Glutamatergic neuron (in vitro differentiated cells): ENCODE data around the gene NHERF2. TPM values are rescaled to one million over a fixed set of nuclear protein-coding genes. Genes with fewer than 3 reads are reported as not detected.

Experiments
- DNase-seq: peaks from one replicate; pipeline ENCODE4 v3.0.0; 2022
- H3K27ac Mint-ChIP-seq: one replicate; pipeline ENCODE4 v1.8.0; 2020; ENCODE audit warnings: mild to moderate bottlenecking, mixed read lengths, inconsistent platforms; ENCODE audit not compliant: unreplicated experiment
- H3K27me3 Mint-ChIP-seq: one replicate; pipeline ENCODE4 v1.8.0; 2020; ENCODE audit warnings: mild to moderate bottlenecking, moderate library complexity, mixed read lengths, inconsistent platforms; ENCODE audit not compliant: unreplicated experiment
- H3K36me3 Mint-ChIP-seq: one replicate; pipeline ENCODE4 v1.8.0; 2020; ENCODE audit warnings: mild to moderate bottlenecking, mixed read lengths, inconsistent platforms; ENCODE audit not compliant: unreplicated experiment
- H3K4me1 Mint-ChIP-seq: one replicate; pipeline ENCODE4 v1.8.0; 2020; ENCODE audit warnings: mild to moderate bottlenecking, low read depth, mixed read lengths, inconsistent platforms; ENCODE audit not compliant: unreplicated experiment
- H3K4me3 Mint-ChIP-seq: one replicate; pipeline ENCODE4 v1.8.0; 2020; ENCODE audit warnings: mild to moderate bottlenecking, mixed read lengths, inconsistent platforms; ENCODE audit not compliant: unreplicated experiment
- H3K9me3 Mint-ChIP-seq: one replicate; pipeline ENCODE4 v1.8.0; 2020; ENCODE audit warnings: mild to moderate bottlenecking, moderate library complexity, mixed read lengths, inconsistent platforms; ENCODE audit not compliant: unreplicated experiment
- CTCF ChIP-seq: fragments of 200-600 bp; sonication (generic); IDR thresholded peaks from one replicate; pipeline ENCODE4 v1.5.0; 2021; ENCODE audit not compliant: partially characterized antibody, unreplicated experiment
- total RNA-seq: library from RNA; stranded (reverse); fragmentation: NEBNext Ultra II Directional; extraction: Animal tissue kit (Norgen Biotek cat#: 25700); gene quantifications from one replicate; pipeline ENCODE4 v1.2.1, GENCODE V29; 2021; ENCODE audit not compliant: unreplicated experiment

Gene NHERF2
- total RNA-seq, 1 donor from 2014 or later: 22.3 TPM

GRCh38 chr16:1985466-1986150 is 41.1 kb upstream of the NHERF2 start:
- peaks cover 16% of the 10 kb centered on the region for H3K27me3 Mint-ChIP-seq
- H3K36me3 Mint-ChIP-seq: no peaks in the 10 kb centered on the region
- no peak for TF ChIP-seq CTCF
- H3K9me3 Mint-ChIP-seq: peaks cover 7% of the 10 kb centered on the region
- H3K4me3 Mint-ChIP-seq: peak overlapping the region; percentile 85
- H3K4me1 Mint-ChIP-seq: peaks cover 21% of the 10 kb centered on the region
- DNase-seq: no peak
- H3K27ac Mint-ChIP-seq: no peak overlapping the region

GRCh38 chr16:1987198-1987597 is 39.5 kb upstream of the NHERF2 start:
- TF ChIP-seq CTCF: no peak
- Mint-ChIP-seq H3K27me3 (peaks cover 24% of the 10 kb centered on the region), H3K27ac (no peak overlapping the region), H3K4me3 (no peak overlapping the region), H3K9me3 (peaks cover 12% of the 10 kb centered on the region), H3K36me3 (no peaks in the 10 kb centered on the region), H3K4me1 (peaks cover 15% of the 10 kb centered on the region)
- DNase-seq: no peak

- Mint-ChIP-seq H3K27ac (peak within 1 kb of the TSS; percentile 66), H3K9me3 (peaks cover 16% of the 10 kb centered on the region), H3K4me3 (peak within 1 kb of the TSS; percentile 83), H3K36me3 (no peaks in the 10 kb centered on the region), H3K27me3 (peaks cover 19% of the 10 kb centered on the region), H3K4me1 (peaks cover 5% of the 10 kb centered on the region)
- no peak for TF ChIP-seq CTCF
- no peak for DNase-seq
Measured at GRCh38 chr16:1989209-1990100, 37.2 kb upstream of the NHERF2 start, which contains the start of gene SYNGR3. TSS of gene SYNGR3 (plus strand) at chr16:1989970. CDS start at chr16:1990103, 133 bp downstream.

GRCh38 chr16:1990101-1990350 is 36.7 kb upstream of the NHERF2 start:
- H3K27ac Mint-ChIP-seq: no peak overlapping the region
- no peaks in the 10 kb centered on the region for H3K36me3 Mint-ChIP-seq
- H3K9me3 Mint-ChIP-seq: peaks cover 16% of the 10 kb centered on the region
- no peak for TF ChIP-seq CTCF
- DNase-seq: no peak
- peaks cover 5% of the 10 kb centered on the region for H3K4me1 Mint-ChIP-seq
- H3K27me3 Mint-ChIP-seq: peaks cover 14% of the 10 kb centered on the region
- no peak overlapping the region for H3K4me3 Mint-ChIP-seq
